Measurements from ENCODE around the gene ABCC12.

ABCC12 gene

DNA sequence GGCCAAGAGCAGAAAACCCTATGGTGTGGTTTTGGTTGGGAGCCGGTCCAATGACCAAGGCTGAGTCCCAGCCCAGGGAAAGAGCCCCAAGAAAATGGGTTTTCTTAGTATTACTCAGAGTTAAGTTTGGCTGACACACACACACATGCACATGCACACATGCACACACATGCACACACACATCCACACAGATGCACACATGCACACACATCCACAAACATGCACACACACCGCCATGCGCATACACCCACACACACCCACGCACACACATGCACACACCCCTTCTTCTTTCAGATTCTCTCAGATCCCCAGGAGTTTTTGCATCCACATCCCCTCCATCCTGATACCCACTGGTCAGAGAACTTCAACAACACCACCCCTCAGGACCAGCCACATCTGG, 9.1 kb downstream of the ABCC12 start:
- Histone ChIP-seq H3K27ac (ENCODE audit: low read depth, low read length, poor library complexity, severe bottlenecking) (no peak overlapping the region), H2AFZ (ENCODE audit: low read length) (no peak overlapping the region), H3F3A (ENCODE audit: insufficient read depth, low read length) (no peaks in the 10 kb centered on the region), H3K27me3 (ENCODE audit: insufficient read depth, low read length) (no peaks in the 10 kb centered on the region; the same call in 1 of the 2 replicates), H3K4me1 (ENCODE audit: insufficient read depth, low read length, severe bottlenecking) (no peaks in the 10 kb centered on the region), H3K4me2 (ENCODE audit: low read length) (no peak overlapping the region), H3K9ac (ENCODE audit: low read length) (no peak overlapping the region), H3K79me2 (ENCODE audit: insufficient read depth, low read length) (no peaks in the 10 kb centered on the region), H4K20me1 (ENCODE audit: insufficient read depth, low read length) (no peaks in the 10 kb centered on the region), H3K9me2 (ENCODE audit: low read depth, low read length) (no peaks in the 10 kb centered on the region), H3K36me3 (ENCODE audit: insufficient read depth, low read length) (no peaks in the 10 kb centered on the region; the same call in 1 of the 2 replicates), H3K9me3 (ENCODE audit: low read length) (peaks cover 8% of the 10 kb centered on the region; the same call in 1 of the 2 replicates), H3K4me3 (ENCODE audit: low read depth, low read length, poor library complexity, severe bottlenecking) (no peak overlapping the region)
- TF ChIP-seq, protein P1, sequence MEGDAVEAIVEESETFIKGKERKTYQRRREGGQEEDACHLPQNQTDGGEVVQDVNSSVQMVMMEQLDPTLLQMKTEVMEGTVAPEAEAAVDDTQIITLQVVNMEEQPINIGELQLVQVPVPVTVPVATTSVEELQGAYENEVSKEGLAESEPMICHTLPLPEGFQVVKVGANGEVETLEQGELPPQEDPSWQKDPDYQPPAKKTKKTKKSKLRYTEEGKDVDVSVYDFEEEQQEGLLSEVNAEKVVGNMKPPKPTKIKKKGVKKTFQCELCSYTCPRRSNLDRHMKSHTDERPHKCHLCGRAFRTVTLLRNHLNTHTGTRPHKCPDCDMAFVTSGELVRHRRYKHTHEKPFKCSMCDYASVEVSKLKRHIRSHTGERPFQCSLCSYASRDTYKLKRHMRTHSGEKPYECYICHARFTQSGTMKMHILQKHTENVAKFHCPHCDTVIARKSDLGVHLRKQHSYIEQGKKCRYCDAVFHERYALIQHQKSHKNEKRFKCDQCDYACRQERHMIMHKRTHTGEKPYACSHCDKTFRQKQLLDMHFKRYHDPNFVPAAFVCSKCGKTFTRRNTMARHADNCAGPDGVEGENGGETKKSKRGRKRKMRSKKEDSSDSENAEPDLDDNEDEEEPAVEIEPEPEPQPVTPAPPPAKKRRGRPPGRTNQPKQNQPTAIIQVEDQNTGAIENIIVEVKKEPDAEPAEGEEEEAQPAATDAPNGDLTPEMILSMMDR (IDR thresholded peaks at IDR 0.05; ENCODE audit: low read length), result no peak
- TF ChIP-seq EZH2 (IDR thresholded peaks at IDR 0.05; ENCODE audit: borderline replicate concordance, low read length), result no peak

DNA sequence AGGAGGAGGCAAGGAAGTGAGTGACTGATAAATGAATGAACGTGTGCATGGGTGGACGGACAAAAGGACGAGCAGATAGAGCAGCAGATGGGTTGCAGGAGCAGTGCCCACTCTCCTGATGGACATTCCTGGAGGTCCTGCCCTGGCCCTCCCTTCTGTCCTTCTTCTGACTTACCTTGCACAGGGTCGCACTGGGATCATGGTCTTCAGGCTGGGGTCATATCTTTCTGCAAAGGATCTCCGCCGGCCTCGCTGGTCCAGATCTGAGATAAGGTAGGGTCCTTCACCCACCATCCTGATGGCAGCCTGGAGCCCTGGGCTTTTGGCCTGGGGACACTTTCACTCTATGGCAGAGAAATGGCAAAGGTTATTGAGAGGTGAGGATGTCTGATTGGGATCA, 9.7 kb downstream of the ABCC12 start:
- H2AFZ ChIP-seq (ENCODE audit: low read length), result no peak overlapping the region
- no peaks in the 10 kb centered on the region; the same call in 1 of the 2 replicates for H3K27me3 ChIP-seq (ENCODE audit: insufficient read depth, low read length)
- peaks cover 8% of the 10 kb centered on the region; the same call in 1 of the 2 replicates for H3K9me3 ChIP-seq (ENCODE audit: low read length)
- H3K4me3 ChIP-seq (ENCODE audit: low read depth, low read length, poor library complexity, severe bottlenecking), result no peak overlapping the region
- H3K9ac ChIP-seq (ENCODE audit: low read length), result no peak overlapping the region
- no peak overlapping the region for H3K27ac ChIP-seq (ENCODE audit: low read depth, low read length, poor library complexity, severe bottlenecking)
- no peaks in the 10 kb centered on the region for H3F3A ChIP-seq (ENCODE audit: insufficient read depth, low read length)
- no peaks in the 10 kb centered on the region for H3K4me1 ChIP-seq (ENCODE audit: insufficient read depth, low read length, severe bottlenecking)
- H3K36me3 ChIP-seq (ENCODE audit: insufficient read depth, low read length), result no peaks in the 10 kb centered on the region; the same call in 1 of the 2 replicates
- no peak overlapping the region for H3K4me2 ChIP-seq (ENCODE audit: low read length)
- H3K9me2 ChIP-seq (ENCODE audit: low read depth, low read length), result no peaks in the 10 kb centered on the region
- TF ChIP-seq, protein P1 (IDR thresholded peaks at IDR 0.05; ENCODE audit: low read length), result no peak
- no peak for TF ChIP-seq EZH2 (IDR thresholded peaks at IDR 0.05; ENCODE audit: borderline replicate concordance, low read length)
- H4K20me1 ChIP-seq (ENCODE audit: insufficient read depth, low read length), result no peaks in the 10 kb centered on the region
- H3K79me2 ChIP-seq (ENCODE audit: insufficient read depth, low read length), result no peaks in the 10 kb centered on the region

DNA sequence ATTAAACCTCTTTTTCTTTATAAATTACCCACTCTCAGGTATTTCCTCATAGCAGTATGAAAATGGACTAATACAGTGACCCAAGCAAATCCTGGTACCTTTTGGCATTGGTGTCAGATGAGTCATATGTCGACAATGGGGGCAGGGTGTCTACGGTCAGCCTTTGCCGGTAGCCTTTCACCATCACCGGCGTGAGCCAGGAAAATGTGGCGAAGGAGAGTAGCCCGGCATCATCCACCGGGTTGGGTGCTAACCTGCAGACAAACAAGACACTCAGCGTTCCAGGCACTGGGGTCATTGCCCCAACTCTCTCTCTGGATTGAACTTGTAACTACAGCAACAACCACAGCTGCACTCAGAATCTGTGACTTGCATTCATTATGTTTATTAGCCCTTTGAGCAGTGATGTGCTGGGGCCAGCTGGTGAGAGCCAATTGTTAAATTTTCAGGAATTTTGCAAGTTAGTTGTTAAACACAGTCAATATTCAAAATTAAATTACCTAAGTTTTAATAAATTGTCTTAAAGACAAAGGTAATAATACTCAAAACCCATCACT, 11.9 kb downstream of the ABCC12 start:
- H3K9me3 ChIP-seq (ENCODE audit: low read length), result 0 out of 2 replicates have a peak, but pooled peaks cover 3% of the 10 kb centered on the region
- no peaks in the 10 kb centered on the region for H3F3A ChIP-seq (ENCODE audit: insufficient read depth, low read length)
- no peak overlapping the region for H3K27ac ChIP-seq (ENCODE audit: low read depth, low read length, poor library complexity, severe bottlenecking)
- H2AFZ ChIP-seq (ENCODE audit: low read length), result no peak overlapping the region
- no peak overlapping the region for H3K9ac ChIP-seq (ENCODE audit: low read length)
- H3K27me3 ChIP-seq (ENCODE audit: insufficient read depth, low read length), result no peaks in the 10 kb centered on the region; the same call in 1 of the 2 replicates
- H3K4me2 ChIP-seq (ENCODE audit: low read length), result no peak overlapping the region
- no peaks in the 10 kb centered on the region for H4K20me1 ChIP-seq (ENCODE audit: insufficient read depth, low read length)
- no peaks in the 10 kb centered on the region; the same call in 1 of the 2 replicates for H3K36me3 ChIP-seq (ENCODE audit: insufficient read depth, low read length)
- H3K79me2 ChIP-seq (ENCODE audit: insufficient read depth, low read length), result no peaks in the 10 kb centered on the region
- H3K4me3 ChIP-seq (ENCODE audit: low read depth, low read length, poor library complexity, severe bottlenecking), result no peak overlapping the region
- no peaks in the 10 kb centered on the region for H3K9me2 ChIP-seq (ENCODE audit: low read depth, low read length)
- no peaks in the 10 kb centered on the region for H3K4me1 ChIP-seq (ENCODE audit: insufficient read depth, low read length, severe bottlenecking)
- TF ChIP-seq EZH2 (IDR thresholded peaks at IDR 0.05; ENCODE audit: borderline replicate concordance, low read length), result no peak
- TF ChIP-seq, protein P1 (IDR thresholded peaks at IDR 0.05; ENCODE audit: low read length), result no peak
